ENCODE results near the gene FIGNL1. TPM values are rescaled to one million over a fixed set of nuclear protein-coding genes. Genes with fewer than 3 reads are reported as not detected.

The FIGNL1 gene
- total and polyA plus RNA-seq, 2 donors (not counting 1 experiment from before 2014, with no cell fraction given) = 3.6 to 24.5 TPM

DNA sequence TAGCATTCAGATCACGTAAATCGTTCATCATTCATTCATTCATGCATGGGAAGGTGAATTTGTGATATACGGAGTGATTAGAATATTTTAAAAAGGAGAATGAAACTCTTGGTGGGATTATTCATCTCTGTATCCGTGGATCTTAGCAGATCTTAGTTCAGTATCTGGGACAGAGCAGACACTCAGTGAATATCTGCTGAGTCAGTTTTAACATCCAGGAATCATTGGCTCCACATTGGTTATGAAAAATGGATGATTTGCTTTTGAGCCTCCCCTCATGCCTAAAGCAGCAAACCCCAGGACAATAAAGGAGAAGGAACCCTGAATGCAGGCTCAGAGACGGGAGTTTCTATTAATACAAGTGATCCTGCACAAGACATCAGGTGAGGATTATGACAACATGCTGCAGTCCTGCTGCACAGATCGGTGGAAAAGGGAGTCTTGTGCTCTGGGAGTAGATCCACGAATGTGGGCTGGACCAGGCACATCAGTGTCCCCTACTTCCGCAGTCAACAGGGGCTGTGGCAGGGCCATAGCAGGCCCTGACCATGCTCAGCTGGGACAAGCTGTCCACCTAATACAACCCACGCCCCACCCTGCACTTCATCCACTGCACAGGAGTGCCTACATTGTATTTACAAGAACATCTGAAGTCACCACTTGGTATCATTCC, 26.9 kb upstream of the FIGNL1 start:
- Histone ChIP-seq H3K4me3 (ENCODE audit: control extremely low read depth in 1 of 5, extremely low read depth in 1 of 5, insufficient read depth in 1 of 5, low read depth in 2 of 5, low read length in 4 of 5) (no peak overlapping the region), H3K9ac (ENCODE audit: low read length) (no peak overlapping the region), H2AFZ (ENCODE audit: insufficient read depth, low read depth, low read length, poor library complexity, severe bottlenecking) (no peak overlapping the region), H3K27ac (ENCODE audit: low read length in 2 of 2) (no peak overlapping the region), H4K20me1 (ENCODE audit: control insufficient read depth, insufficient read depth, low read length, poor library complexity, severe bottlenecking) (no peaks in the 10 kb centered on the region), H3K4me2 (replicated peaks; ENCODE audit: low read depth, low read length, poor library complexity, severe bottlenecking) (no peak overlapping the region), H3K36me3 (replicated peaks in 1 of 2; ENCODE audit: control extremely low read depth in 1 of 2, control insufficient read depth in 1 of 2, extremely low read depth in 1 of 2, insufficient read depth in 2 of 2, low read length in 1 of 2) (no peaks in the 10 kb centered on the region), H3K79me2 (ENCODE audit: control insufficient read depth, insufficient read depth, low read length) (no peaks in the 10 kb centered on the region), H3K9me3 (ENCODE audit: control extremely low read depth in 1 of 3, control insufficient read depth in 2 of 3, insufficient read depth in 1 of 3, low read length in 2 of 3) (no peaks in the 10 kb centered on the region), H3K27me3 (replicated peaks in 1 of 4; ENCODE audit: control extremely low read depth in 1 of 4, control insufficient read depth in 3 of 4, insufficient read depth in 4 of 4, low read length in 3 of 4) (peaks cover 0 to 3% (median 0%) of the 10 kb centered on the region in 4 experiments), H3K4me1 (ENCODE audit: control insufficient read depth in 2 of 2, insufficient read depth in 2 of 2, low read length in 2 of 2) (no peaks in the 10 kb centered on the region)
- ATAC-seq (ENCODE audit: low read depth) = no peak
- WGBS (ENCODE audit: insufficient coverage) = 90% methylated on average over 7 of the region's 9 CpGs
- no peak for DNase-seq
- Mint-ChIP-seq H3K4me3 (no peak overlapping the region), H3K4me1 (no peaks in the 10 kb centered on the region), H3K27me3 (peaks cover 14% of the 10 kb centered on the region), H3K9me3 (ENCODE audit: insufficient read depth) (no peaks in the 10 kb centered on the region), H3K27ac (no peak overlapping the region)
- CTCF ChIA-PET = interaction anchor here (0.8 to 1.2 kb wide), 3 partner anchors 9 to 156 kb away, joined by 3 to 4 read pairs (median 3); no protein-coding TSS in a partner anchor
- POLR2A ChIA-PET = no interaction called here
- intact Hi-C loops (cut with micrococcal nuclease) = no loop called here
- TF ChIP-seq EZH2 (IDR thresholded peaks at IDR 0.05; ENCODE audit: borderline replicate concordance, insufficient read depth, low read depth, low read length, poor library complexity, severe bottlenecking) = no peak
- TF ChIP-seq, protein P1, sequence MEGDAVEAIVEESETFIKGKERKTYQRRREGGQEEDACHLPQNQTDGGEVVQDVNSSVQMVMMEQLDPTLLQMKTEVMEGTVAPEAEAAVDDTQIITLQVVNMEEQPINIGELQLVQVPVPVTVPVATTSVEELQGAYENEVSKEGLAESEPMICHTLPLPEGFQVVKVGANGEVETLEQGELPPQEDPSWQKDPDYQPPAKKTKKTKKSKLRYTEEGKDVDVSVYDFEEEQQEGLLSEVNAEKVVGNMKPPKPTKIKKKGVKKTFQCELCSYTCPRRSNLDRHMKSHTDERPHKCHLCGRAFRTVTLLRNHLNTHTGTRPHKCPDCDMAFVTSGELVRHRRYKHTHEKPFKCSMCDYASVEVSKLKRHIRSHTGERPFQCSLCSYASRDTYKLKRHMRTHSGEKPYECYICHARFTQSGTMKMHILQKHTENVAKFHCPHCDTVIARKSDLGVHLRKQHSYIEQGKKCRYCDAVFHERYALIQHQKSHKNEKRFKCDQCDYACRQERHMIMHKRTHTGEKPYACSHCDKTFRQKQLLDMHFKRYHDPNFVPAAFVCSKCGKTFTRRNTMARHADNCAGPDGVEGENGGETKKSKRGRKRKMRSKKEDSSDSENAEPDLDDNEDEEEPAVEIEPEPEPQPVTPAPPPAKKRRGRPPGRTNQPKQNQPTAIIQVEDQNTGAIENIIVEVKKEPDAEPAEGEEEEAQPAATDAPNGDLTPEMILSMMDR (IDR thresholded peaks at IDR 0.05) = no peak

DNA sequence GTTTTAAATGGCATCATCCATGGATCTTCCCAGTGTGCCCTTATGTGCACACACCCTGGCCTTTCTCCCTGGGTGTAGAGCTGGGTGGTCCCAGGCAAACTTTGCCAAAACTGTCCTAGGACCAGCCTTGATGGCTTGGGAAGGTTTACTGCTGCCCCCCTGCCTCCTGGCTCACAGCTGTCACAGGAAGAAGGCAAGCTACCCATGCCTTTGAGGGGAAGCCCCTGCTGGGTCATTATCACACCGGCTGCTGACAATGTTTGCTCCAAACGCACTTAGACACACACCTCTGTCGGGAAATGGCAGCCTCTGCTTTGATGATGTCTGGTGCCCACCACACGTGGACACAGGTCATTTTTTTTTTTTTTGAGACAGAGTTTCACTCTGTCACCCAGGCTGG, 25.2 kb upstream of the FIGNL1 start:
- no peak for ATAC-seq (ENCODE audit: low read depth)
- Mint-ChIP-seq H3K27me3 (peaks cover 14% of the 10 kb centered on the region), H3K4me3 (no peak overlapping the region), H3K27ac (no peak overlapping the region), H3K4me1 (no peaks in the 10 kb centered on the region), H3K9me3 (ENCODE audit: insufficient read depth) (no peaks in the 10 kb centered on the region)
- no peak overlapping the region for H3K27ac ChIP-seq (ENCODE audit: low read length in 2 of 2)
- H3K4me2 ChIP-seq (replicated peaks; ENCODE audit: low read depth, low read length, poor library complexity, severe bottlenecking) = no peak overlapping the region
- no peaks in the 10 kb centered on the region for H3K9me3 ChIP-seq (ENCODE audit: control extremely low read depth in 1 of 3, control insufficient read depth in 2 of 3, insufficient read depth in 1 of 3, low read length in 2 of 3)
- TF ChIP-seq, protein P1 (IDR thresholded peaks at IDR 0.05) = no peak
- no peak for TF ChIP-seq EZH2 (IDR thresholded peaks at IDR 0.05; ENCODE audit: borderline replicate concordance, insufficient read depth, low read depth, low read length, poor library complexity, severe bottlenecking)
- H4K20me1 ChIP-seq (ENCODE audit: control insufficient read depth, insufficient read depth, low read length, poor library complexity, severe bottlenecking) = no peaks in the 10 kb centered on the region
- no peak overlapping the region for H3K4me3 ChIP-seq (ENCODE audit: control extremely low read depth in 1 of 5, extremely low read depth in 1 of 5, insufficient read depth in 1 of 5, low read depth in 2 of 5, low read length in 4 of 5)
- ChIA-PET CTCF (interaction anchor here (1.1 kb wide), 1 partner anchor 13 kb away, joined by 3 read pairs; no protein-coding TSS in a partner anchor), POLR2A (no interaction called here)
- intact Hi-C loops (cut with micrococcal nuclease) = no loop called here
- 22% methylated on average over 4 of the region's 4 CpGs for WGBS (ENCODE audit: insufficient coverage)
- no peaks in the 10 kb centered on the region for H3K79me2 ChIP-seq (ENCODE audit: control insufficient read depth, insufficient read depth, low read length)
- no peak overlapping the region for H2AFZ ChIP-seq (ENCODE audit: insufficient read depth, low read depth, low read length, poor library complexity, severe bottlenecking)
- no peak for DNase-seq
- no peaks in the 10 kb centered on the region for H3K4me1 ChIP-seq (ENCODE audit: control insufficient read depth in 2 of 2, insufficient read depth in 2 of 2, low read length in 2 of 2)
- H3K9ac ChIP-seq (ENCODE audit: low read length) = no peak overlapping the region
- peaks cover 0 to 3% (median 0%) of the 10 kb centered on the region in 4 experiments for H3K27me3 ChIP-seq (replicated peaks in 1 of 4; ENCODE audit: control extremely low read depth in 1 of 4, control insufficient read depth in 3 of 4, insufficient read depth in 4 of 4, low read length in 3 of 4)
- no peaks in the 10 kb centered on the region for H3K36me3 ChIP-seq (replicated peaks in 1 of 2; ENCODE audit: control extremely low read depth in 1 of 2, control insufficient read depth in 1 of 2, extremely low read depth in 1 of 2, insufficient read depth in 2 of 2, low read length in 1 of 2)

All from B cell (primary cell).